GM21737 (cell line): Measurements from ENCODE around the gene ZNF25.
"Not testable (repeated sequence)": the region's sequence is repeated elsewhere in the genome, so short reads cannot be mapped to it uniquely, and the experiment has no call there.

ENCODE experiments used
- ATAC-seq: cut with Tn5 transposase; IDR thresholded peaks from one replicate; pipeline ENCODE4 v1.9.1; 2021; ENCODE audit warnings: mild to moderate bottlenecking, moderate library complexity; ENCODE audit not compliant: unreplicated experiment

The ZNF25 gene

GRCh38 chr10:37976091-37976879 is at the start of gene ZNF25:
Gene ZNF25, minus strand, starts transcription at chr10:37976647. Its CDS starts 4,925 bp downstream, at chr10:37971722.
- ATAC-seq, result peak; percentile 97

GRCh38 chr10:38025283-38025682 is 48.8 kb upstream of the ZNF25 start:
- ATAC-seq, result peak; percentile 76

- not testable (repeated sequence) for ATAC-seq
Measured at GRCh38 chr10:38019124-38019523, 42.7 kb upstream of the ZNF25 start.

GRCh38 chr10:38016354-38016753 is 39.9 kb upstream of the ZNF25 start:
- no peak for ATAC-seq

GRCh38 chr10:38010119-38010903 is 33.9 kb upstream of the ZNF25 start, which contains the start of gene ZNF33A:
Gene ZNF33A, plus strand, starts transcription at chr10:38010675. Its CDS starts 1,667 bp downstream, at chr10:38012342.
- ATAC-seq, result peak; percentile 90

GRCh38 chr10:38007991-38008390 is 31.5 kb upstream of the ZNF25 start:
- ATAC-seq, result no peak

GRCh38 chr10:38007551-38007950 is 31.1 kb upstream of the ZNF25 start:
- ATAC-seq, result no peak

- no peak for ATAC-seq
Measured at GRCh38 chr10:38003588-38003987, 27.1 kb upstream of the ZNF25 start.

GRCh38 chr10:38003026-38003425 is 26.6 kb upstream of the ZNF25 start:
- no peak for ATAC-seq

- not testable (repeated sequence) for ATAC-seq
Measured at GRCh38 chr10:38000474-38000873, 24.0 kb upstream of the ZNF25 start.

- ATAC-seq, result not testable (repeated sequence)
Measured at GRCh38 chr10:37998920-37999319, 22.5 kb upstream of the ZNF25 start.

- no peak for ATAC-seq
Measured at GRCh38 chr10:37992083-37992482, 15.6 kb upstream of the ZNF25 start.

GRCh38 chr10:37991655-37992054 is 15.2 kb upstream of the ZNF25 start:
- ATAC-seq, result no peak

- ATAC-seq, result no peak
Measured at GRCh38 chr10:37976880-37977203, 395 bp upstream of the ZNF25 start.

GRCh38 chr10:37975401-37975991 is 951 bp downstream of the ZNF25 start:
- no peak for ATAC-seq

- ATAC-seq, result no peak
Measured at GRCh38 chr10:37972396-37972795, 4.1 kb downstream of the ZNF25 start.

GRCh38 chr10:37965006-37965405 is 11.4 kb downstream of the ZNF25 start:
- ATAC-seq, result no peak

- ATAC-seq, result no peak
Measured at GRCh38 chr10:37960591-37961137, 15.8 kb downstream of the ZNF25 start.

GRCh38 chr10:37957841-37958240 is 18.6 kb downstream of the ZNF25 start:
- ATAC-seq, result no peak

- no peak for ATAC-seq
Measured at GRCh38 chr10:37952926-37953325, 23.5 kb downstream of the ZNF25 start.

GRCh38 chr10:37952043-37952755 is 24.2 kb downstream of the ZNF25 start:
- ATAC-seq, result no peak
